Measurements from ENCODE around the gene P2RY8. TPM values are rescaled to one million over a fixed set of nuclear protein-coding genes. Genes with fewer than 3 reads are reported as not detected.
A peak's percentile ranks its signal among the peaks of the same experiment; 100 is the strongest.
"Not testable (repeated sequence)": the region's sequence is repeated elsewhere in the genome, so short reads cannot be mapped to it uniquely, and the experiment has no call there.

Gene P2RY8
- total RNA-seq, 6 donors from 2014 or later = 1.7 to 4.4 (median 3.3) TPM

DNA sequence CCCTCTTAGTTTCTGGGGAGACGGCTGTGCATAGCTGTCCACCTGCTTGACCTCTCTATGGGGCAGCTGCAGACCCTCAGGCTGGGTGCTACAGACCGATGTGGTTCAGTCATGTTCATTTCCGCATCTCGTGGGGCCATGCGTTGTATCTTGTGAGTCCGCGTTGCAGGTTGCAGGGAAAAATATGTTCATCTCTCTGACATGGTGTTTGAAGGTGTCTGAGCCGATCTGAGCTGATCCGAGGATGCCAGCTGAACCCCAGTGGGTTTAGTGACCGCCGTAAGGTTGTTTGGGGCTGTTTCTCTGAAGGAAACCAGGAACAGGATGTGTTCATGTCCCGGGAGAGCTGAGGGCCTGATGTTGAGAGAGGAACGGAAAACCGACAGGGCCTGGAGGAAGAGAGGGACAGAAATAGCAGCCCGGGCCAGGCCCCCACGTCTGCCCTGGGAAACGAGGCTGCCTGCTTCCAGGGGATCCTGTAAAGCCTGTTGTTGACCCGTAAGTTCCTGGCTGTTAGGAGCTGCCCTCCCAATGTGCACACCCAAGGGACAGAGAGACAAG, 9.8 kb upstream of the P2RY8 start:
- H3K4me3 ChIP-seq = no peak overlapping the region
- H3K27ac ChIP-seq = no peak overlapping the region
- no peaks in the 10 kb centered on the region for H3K9me3 ChIP-seq
- H3K36me3 ChIP-seq = no peaks in the 10 kb centered on the region
- no peaks in the 10 kb centered on the region for H3K4me1 ChIP-seq
- no peak for DNase-seq
- H3K27me3 ChIP-seq = no peaks in the 10 kb centered on the region
- TF ChIP-seq POLR2AphosphoS5 (IDR thresholded peaks at IDR 0.05) (no peak), POLR2A (IDR thresholded peaks at IDR 0.05) (no peak), EP300 (IDR thresholded peaks at IDR 0.05) (no peak)
- TF ChIP-seq, protein P1, sequence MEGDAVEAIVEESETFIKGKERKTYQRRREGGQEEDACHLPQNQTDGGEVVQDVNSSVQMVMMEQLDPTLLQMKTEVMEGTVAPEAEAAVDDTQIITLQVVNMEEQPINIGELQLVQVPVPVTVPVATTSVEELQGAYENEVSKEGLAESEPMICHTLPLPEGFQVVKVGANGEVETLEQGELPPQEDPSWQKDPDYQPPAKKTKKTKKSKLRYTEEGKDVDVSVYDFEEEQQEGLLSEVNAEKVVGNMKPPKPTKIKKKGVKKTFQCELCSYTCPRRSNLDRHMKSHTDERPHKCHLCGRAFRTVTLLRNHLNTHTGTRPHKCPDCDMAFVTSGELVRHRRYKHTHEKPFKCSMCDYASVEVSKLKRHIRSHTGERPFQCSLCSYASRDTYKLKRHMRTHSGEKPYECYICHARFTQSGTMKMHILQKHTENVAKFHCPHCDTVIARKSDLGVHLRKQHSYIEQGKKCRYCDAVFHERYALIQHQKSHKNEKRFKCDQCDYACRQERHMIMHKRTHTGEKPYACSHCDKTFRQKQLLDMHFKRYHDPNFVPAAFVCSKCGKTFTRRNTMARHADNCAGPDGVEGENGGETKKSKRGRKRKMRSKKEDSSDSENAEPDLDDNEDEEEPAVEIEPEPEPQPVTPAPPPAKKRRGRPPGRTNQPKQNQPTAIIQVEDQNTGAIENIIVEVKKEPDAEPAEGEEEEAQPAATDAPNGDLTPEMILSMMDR (IDR thresholded peaks at IDR 0.05) = no peak
- WGBS, 2 donors = 60 to 67% methylated on average over 16 to 18 of the region's 18 CpGs
- peak in 1 of 2 donors; percentile 43 for ATAC-seq (ENCODE audit: low FRiP score in 2 of 2)

DNA sequence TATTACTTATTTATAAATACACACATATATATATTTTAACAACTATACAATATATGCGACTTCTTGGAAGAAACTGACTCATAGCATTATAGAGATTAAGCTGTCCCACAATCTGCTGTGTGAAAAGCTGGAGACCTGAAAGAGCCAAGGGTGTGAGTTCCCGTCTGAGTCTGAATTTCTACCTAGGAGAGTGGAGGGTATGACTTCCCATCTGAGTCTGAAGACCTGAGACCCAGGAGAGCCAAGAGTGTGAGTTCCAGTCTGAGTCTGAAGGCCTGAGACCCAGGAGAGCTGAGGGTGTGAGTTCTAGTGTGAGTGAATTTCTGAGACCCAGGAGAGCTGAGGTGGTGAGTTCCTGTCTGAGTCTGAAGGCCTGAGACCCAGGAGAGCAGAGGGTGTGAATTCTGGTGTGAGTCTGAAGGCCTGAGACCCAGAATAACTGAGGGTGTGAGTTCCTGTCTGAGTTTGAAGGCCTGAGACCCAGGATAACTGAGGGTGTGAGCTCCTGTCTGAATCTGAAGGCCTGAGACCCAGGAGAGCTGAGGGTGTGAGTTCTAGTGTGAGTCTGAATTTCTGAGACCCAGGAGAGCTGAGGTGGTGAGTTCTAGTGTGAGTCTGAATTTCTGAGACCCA, 8.9 kb upstream of the P2RY8 start:
- no peaks in the 10 kb centered on the region for H3K36me3 ChIP-seq
- ATAC-seq (ENCODE audit: low FRiP score in 2 of 2) = no peak
- DNase-seq = no peak
- 85 to 91% methylated on average over 2 of the region's 2 CpGs for WGBS, 2 donors
- H3K27me3 ChIP-seq = no peaks in the 10 kb centered on the region
- no peaks in the 10 kb centered on the region for H3K9me3 ChIP-seq
- no peak for TF ChIP-seq POLR2AphosphoS5 (IDR thresholded peaks at IDR 0.05)
- TF ChIP-seq POLR2A (IDR thresholded peaks at IDR 0.05) = no peak
- TF ChIP-seq, protein P1 (IDR thresholded peaks at IDR 0.05) = no peak
- no peak for TF ChIP-seq EP300 (IDR thresholded peaks at IDR 0.05)
- H3K27ac ChIP-seq = no peak overlapping the region
- H3K4me3 ChIP-seq = no peak overlapping the region
- no peaks in the 10 kb centered on the region for H3K4me1 ChIP-seq

DNA sequence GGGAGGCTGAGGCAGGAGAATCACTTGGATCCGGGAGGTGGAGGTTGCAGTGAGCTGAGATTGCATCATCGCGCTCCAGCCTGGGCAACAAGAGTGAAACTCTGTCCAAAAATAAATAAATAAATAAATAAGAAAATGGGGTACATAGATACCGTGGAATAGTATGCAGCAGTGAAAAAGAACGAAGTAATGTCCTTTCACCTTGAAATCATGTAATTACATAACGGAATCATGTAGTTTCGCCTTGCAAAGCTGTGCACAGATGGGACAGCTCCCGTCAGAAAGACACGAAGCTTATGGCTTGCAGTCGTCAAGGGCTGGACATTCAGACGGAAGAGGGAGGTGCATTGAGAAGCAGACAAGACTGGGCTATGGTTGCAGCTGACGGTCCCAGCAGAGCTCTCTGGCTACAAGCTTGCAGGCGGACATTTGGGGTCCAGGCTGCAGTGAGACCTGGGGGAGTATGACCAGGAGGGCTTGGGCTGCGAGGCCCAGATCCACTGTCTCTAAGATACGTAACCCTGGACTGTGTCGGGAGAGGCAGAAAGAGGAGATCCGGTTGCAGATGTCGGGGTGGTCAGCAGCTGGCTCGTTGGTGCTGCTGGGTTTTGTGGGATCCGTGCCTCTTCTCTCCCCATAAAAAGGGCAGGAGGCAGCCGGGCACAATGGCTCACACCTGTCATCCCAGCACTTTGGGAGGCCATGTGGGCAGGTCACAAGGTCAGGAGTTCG, 6.2 kb upstream of the P2RY8 start:
- WGBS, 2 donors = 93 to 95% methylated on average over 15 to 19 of the region's 22 CpGs

DNA sequence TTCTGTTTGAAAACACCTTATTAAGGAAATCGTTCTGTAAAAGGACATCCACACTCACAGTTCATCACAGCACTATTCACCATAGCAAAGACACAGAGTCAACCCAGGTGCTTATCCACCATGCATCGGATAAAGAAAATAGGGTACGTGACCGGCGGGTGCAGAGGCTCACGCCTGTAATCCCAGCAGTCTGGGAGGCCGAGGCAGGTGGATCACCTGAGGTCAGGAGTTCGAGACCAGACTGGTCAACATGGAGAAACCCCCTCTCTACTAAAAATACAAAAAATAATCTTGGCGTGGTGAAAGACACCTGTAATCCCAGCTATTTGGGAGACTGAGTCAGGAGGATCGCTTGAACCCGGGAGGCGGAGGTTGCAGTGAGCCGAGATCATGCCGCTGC, 2.2 kb upstream of the P2RY8 start:
- not testable (repeated sequence) for DNase-seq; H3K4me1 ChIP-seq; ATAC-seq (ENCODE audit: low FRiP score in 2 of 2); H3K4me3 ChIP-seq; H3K36me3 ChIP-seq; H3K9me3 ChIP-seq; H3K27ac ChIP-seq; H3K27me3 ChIP-seq
- 94 to 95% methylated on average over 13 to 14 of the region's 14 CpGs for WGBS, 2 donors

More for the DNA sequence above, 6.2 kb upstream of the P2RY8 start:
- no peak overlapping the region for H3K27ac ChIP-seq
- no peaks in the 10 kb centered on the region for H3K36me3 ChIP-seq
- H3K9me3 ChIP-seq = no peaks in the 10 kb centered on the region
- DNase-seq (no peak), ATAC-seq (ENCODE audit: low FRiP score in 2 of 2) (no peak)
- TF ChIP-seq, protein P1 (IDR thresholded peaks at IDR 0.05) = no peak
- no peak for TF ChIP-seq POLR2AphosphoS5 (IDR thresholded peaks at IDR 0.05)
- TF ChIP-seq EP300 (IDR thresholded peaks at IDR 0.05) = no peak
- TF ChIP-seq POLR2A (IDR thresholded peaks at IDR 0.05) = no peak
- H3K4me1 ChIP-seq = no peaks in the 10 kb centered on the region
- no peak overlapping the region for H3K4me3 ChIP-seq
- H3K27me3 ChIP-seq = no peaks in the 10 kb centered on the region

DNA sequence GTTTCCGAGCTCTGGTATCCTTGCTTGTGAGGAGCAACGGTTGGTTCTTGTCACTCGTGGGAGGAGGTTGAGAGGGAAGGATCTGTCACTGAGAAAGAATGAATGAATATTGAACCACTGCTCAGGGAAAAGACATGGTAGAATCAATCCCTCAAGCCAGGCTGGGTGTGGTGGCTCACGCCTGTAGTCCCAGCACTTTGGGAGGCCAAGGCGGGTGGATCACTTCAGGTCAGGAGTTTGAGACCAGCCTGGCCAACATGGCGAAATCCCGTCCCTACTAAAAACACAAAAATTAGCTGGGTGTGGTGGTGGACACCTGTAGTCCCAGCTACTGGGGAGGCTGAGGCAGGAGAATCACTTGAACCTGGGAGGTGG, 718 bp upstream of the P2RY8 start:
- H3K27ac ChIP-seq = peak overlapping the region; percentile 45 to 86 (median 70)
- DNase-seq; H3K36me3 ChIP-seq; ATAC-seq (ENCODE audit: low FRiP score in 2 of 2); H3K27me3 ChIP-seq; H3K4me1 ChIP-seq; H3K9me3 ChIP-seq: not testable (repeated sequence)
- peak overlapping the region in 2 of 4 donors; percentile 48 to 49 for H3K4me3 ChIP-seq
- 65 to 66% methylated on average over 7 of the region's 7 CpGs for WGBS, 2 donors

All from upper lobe of left lung (tissue), 6 donors.